Gastrocnemius medialis (tissue), 4 donors: Measurements from ENCODE around the gene INPP5A.
A peak's percentile ranks its signal among the peaks of the same experiment; 100 is the strongest.

Experiments used
- CTCF ChIP-seq, 5 experiments: fragments of 450-650 bp in 3 of 5; fragments of 200-600 bp in 2 of 5; sonication (generic) in 2 of 5; IDR thresholded peaks in 4 of 5; conservative IDR thresholded peaks in 1 of 5; 1 replicate in 4 of 5; 2 replicates in 1 of 5; pipeline ENCODE4 v1.5.1; 2016 to 2019; ENCODE audit warnings: antibody characterized with exemption in 5 of 5, mild to moderate bottlenecking in 3 of 5, moderate library complexity in 3 of 5
- POLR2A ChIP-seq, 2 donors: fragments of 450-650 bp; IDR thresholded peaks; one replicate each; pipeline ENCODE4 v1.6.1; 2017; ENCODE audit warnings: antibody characterized with exemption in 2 of 2, mild to moderate bottlenecking in 2 of 2, moderate library complexity in 2 of 2

- TF ChIP-seq CTCF (IDR thresholded peaks at IDR 0.05 in 4 of 5, conservative IDR thresholded peaks at IDR 0.05 in 1 of 5): no peak
- peak; percentile 41 to 48 for TF ChIP-seq POLR2A (IDR thresholded peaks at IDR 0.05)
These were observed 93.2 kb downstream of the INPP5A start for GRCh38 chr10:132630666-132631337.
